Measurements from ENCODE around the gene JUNB.
A peak's percentile ranks its signal among the peaks of the same experiment; 100 is the strongest.
"Not testable (repeated sequence)": the region's sequence is repeated elsewhere in the genome, so short reads cannot be mapped to it uniquely, and the experiment has no call there.

Gene JUNB

DNA sequence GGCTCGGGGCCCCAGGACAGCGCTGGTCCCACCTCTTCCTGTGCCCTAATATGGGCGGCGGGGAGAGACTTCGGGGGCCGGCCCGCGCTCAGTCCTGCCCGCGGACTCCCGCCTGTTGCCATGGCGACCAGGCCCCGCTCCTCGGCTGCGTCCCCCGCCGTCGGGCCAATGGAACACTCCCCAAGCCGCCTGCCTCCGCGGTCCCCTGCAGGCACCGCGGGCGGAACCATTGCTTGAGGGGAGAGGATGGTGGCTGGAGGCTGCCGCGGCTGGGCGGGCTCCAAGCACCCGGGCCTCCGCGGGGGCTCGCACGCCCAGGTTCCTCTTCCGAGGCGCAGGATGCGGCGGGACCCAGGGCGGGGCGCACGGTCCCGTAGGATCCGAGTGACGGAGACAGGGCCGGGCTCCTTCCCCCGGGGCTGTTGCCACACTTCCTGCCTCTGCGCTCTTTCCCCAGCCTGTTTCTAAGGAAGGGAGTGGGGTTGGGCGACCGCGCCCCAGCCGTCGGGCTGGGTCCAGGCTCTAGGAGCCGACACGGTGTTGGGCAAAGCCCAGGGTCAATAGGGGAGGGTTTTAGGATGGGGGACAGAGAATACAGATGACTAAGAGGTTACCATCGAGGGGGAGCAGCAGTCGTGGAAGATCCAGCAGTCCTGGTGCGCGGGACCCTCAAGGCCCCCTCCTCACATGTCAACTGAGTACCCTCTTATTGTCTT is 1.2 kb upstream of the JUNB start:
- peak; percentile 49 to 53 for ATAC-seq (replicated peaks)

GRCh38 chr19:12790628-12791344 is 500 bp upstream of the JUNB start:
- Mint-ChIP-seq H3K4me3 (peak overlapping the region; percentile 96 to 100), H3K36me3 (peaks cover 19 to 20% of the 10 kb centered on the region in 2 donors), H3K9me3 (no peaks in the 10 kb centered on the region), H3K27me3 (no peaks in the 10 kb centered on the region), H3K4me1 (peaks cover 35 to 52% of the 10 kb centered on the region in 2 donors), H3K27ac (peak overlapping the region; percentile 100)
- DNase-seq (no peak), ATAC-seq (replicated peaks) (no peak)

More for the DNA sequence above, 1.2 kb upstream of the JUNB start:
- Mint-ChIP-seq H3K4me1 (peaks cover 33 to 48% of the 10 kb centered on the region in 2 donors), H3K36me3 (peaks cover 19 to 20% of the 10 kb centered on the region in 2 donors), H3K4me3 (peak overlapping the region; percentile 96 to 100), H3K9me3 (no peaks in the 10 kb centered on the region), H3K27me3 (no peaks in the 10 kb centered on the region), H3K27ac (peak overlapping the region; percentile 100)
- DNase-seq: peak; percentile 99

GRCh38 chr19:12792051-12792852 is 966 bp downstream of the JUNB start:
- H3K27ac Mint-ChIP-seq: peak overlapping the region; percentile 100
- DNase-seq (peak; percentile 82), ATAC-seq (replicated peaks) (peak; percentile 1 to 2)
- no peaks in the 10 kb centered on the region for H3K9me3 Mint-ChIP-seq
- peaks cover 43 to 61% of the 10 kb centered on the region in 2 donors for H3K4me1 Mint-ChIP-seq
- H3K27me3 Mint-ChIP-seq: no peaks in the 10 kb centered on the region
- H3K36me3 Mint-ChIP-seq: peaks cover 19 to 20% of the 10 kb centered on the region in 2 donors
- H3K4me3 Mint-ChIP-seq: peak overlapping the region; percentile 96 to 100

GRCh38 chr19:12792853-12793289 is 1.6 kb downstream of the JUNB start:
- Mint-ChIP-seq H3K27ac (peak overlapping the region; percentile 100), H3K4me3 (peak overlapping the region; percentile 96 to 100), H3K4me1 (peaks cover 43 to 61% of the 10 kb centered on the region in 2 donors), H3K27me3 (no peaks in the 10 kb centered on the region), H3K36me3 (peaks cover 19 to 20% of the 10 kb centered on the region in 2 donors), H3K9me3 (no peaks in the 10 kb centered on the region)
- ATAC-seq (replicated peaks) (no peak), DNase-seq (no peak)

DNA sequence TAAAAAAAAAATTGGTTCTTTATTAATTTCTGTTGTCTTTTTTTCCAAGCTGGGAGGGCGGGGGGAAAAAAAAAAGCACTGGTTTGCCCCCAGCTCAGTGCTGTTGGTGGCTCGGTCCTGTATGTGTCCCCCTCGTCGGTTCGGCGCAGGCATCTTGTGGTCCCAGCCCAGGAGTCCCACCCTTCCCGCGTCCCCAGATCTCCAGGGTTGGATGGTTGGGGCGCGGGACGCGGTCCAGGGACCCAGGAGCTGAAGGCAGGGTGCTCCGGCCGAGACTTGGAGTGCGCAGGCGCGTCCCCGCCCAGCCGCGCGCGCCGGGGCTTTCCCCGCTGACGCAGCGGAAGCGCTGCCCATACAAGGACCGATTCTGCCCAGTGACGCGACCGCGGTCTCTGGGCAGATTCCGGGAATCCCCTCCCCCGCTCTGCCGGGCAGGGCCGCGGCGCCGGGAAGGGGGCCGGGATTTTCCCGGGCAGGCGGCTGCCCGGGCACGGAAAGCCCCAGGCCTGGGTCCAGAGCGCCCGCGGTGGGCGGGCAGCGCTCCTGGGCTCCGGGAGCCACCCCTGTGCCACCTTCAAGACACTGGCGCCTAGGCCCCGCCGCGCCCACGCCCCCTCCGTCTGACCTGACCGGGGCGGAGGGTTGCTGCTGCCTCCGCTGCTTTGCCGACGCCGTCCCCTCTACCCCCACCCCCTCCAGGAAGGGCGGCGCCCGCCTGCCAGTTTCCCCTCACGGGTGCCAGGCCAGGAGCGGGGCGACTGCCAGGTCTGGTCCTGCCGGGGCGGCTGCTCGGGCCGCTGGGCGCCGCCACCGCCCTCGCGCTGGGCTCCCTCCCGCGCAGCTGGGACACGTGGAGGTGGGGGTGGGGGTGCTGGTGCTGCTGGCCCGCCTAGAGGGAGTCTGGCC is 2.3 kb downstream of the JUNB start:
- Mint-ChIP-seq H3K27me3 (no peaks in the 10 kb centered on the region), H3K4me3 (peak overlapping the region; percentile 96 to 100), H3K36me3 (peaks cover 19 to 20% of the 10 kb centered on the region in 2 donors), H3K4me1 (peaks cover 40 to 55% of the 10 kb centered on the region in 2 donors), H3K27ac (peak overlapping the region; percentile 100), H3K9me3 (no peaks in the 10 kb centered on the region)
- ATAC-seq (replicated peaks) (peak; percentile 33 to 44), DNase-seq (peak; percentile 95)

DNA sequence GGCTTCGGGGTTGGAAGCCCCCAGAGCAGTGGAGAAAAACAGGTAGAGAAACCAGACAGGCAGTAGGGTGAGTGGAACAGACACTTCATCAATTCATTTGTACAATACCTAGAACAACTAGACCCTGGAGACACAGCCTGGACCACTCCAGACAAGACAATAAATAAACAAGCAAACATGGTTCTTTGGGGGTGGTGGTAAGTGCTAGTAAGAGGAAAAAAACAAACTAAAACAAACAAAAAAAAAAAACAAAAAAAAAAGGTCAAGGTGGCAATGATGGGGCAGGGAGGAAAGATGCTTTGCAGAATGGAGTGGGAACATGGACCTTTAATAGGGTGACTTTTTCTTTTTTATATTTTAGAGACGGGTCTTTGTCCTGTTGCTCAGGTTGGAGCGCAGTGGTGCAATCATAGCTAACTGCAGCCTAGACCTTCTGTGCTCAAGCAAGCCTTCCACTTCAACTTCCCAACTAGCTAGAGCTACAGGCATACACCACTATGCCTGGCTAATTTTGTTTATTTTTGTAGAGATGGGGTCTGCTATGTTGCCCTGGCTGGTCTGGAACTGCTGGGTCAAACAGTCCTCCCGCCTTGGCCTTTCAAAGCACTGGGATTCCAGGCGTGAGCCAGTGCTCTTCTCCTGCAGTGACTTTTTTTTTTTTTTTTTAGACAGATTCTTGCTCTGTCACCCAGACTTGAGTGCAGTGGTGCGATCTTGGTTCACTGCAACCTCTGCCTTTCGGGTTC is 3.1 kb downstream of the JUNB start:
- DNase-seq: no peak
- H3K27me3 Mint-ChIP-seq: no peaks in the 10 kb centered on the region
- H3K27ac Mint-ChIP-seq: peak overlapping the region; percentile 100
- ATAC-seq (replicated peaks): no peak
- H3K4me3 Mint-ChIP-seq: peak overlapping the region; percentile 82 to 100
- no peaks in the 10 kb centered on the region for H3K9me3 Mint-ChIP-seq
- peaks cover 19 to 20% of the 10 kb centered on the region in 2 donors for H3K36me3 Mint-ChIP-seq
- peaks cover 33 to 47% of the 10 kb centered on the region in 2 donors for H3K4me1 Mint-ChIP-seq

- no peaks in the 10 kb centered on the region for H3K9me3 Mint-ChIP-seq
- H3K27me3 Mint-ChIP-seq: no peaks in the 10 kb centered on the region
- H3K27ac Mint-ChIP-seq: peak overlapping the region; percentile 14
- peaks cover 35 to 47% of the 10 kb centered on the region in 2 donors for H3K4me1 Mint-ChIP-seq
- H3K36me3 Mint-ChIP-seq: peaks cover 19 to 20% of the 10 kb centered on the region in 2 donors
- DNase-seq (no peak), ATAC-seq (replicated peaks) (no peak)
- no peak overlapping the region for H3K4me3 Mint-ChIP-seq
Observed at GRCh38 chr19:12794971-12795381, 3.7 kb downstream of the JUNB start.

GRCh38 chr19:12796146-12797071 is 5.1 kb downstream of the JUNB start:
- Mint-ChIP-seq H3K36me3 (peaks cover 16 to 17% of the 10 kb centered on the region in 2 donors), H3K9me3 (no peaks in the 10 kb centered on the region), H3K27ac (peak overlapping the region; percentile 68), H3K4me1 (peaks cover 30 to 42% of the 10 kb centered on the region in 2 donors), H3K4me3 (peak overlapping the region; percentile 79 to 81), H3K27me3 (no peaks in the 10 kb centered on the region)
- peak; percentile 56 for DNase-seq
- no peak for ATAC-seq (replicated peaks)

DNA sequence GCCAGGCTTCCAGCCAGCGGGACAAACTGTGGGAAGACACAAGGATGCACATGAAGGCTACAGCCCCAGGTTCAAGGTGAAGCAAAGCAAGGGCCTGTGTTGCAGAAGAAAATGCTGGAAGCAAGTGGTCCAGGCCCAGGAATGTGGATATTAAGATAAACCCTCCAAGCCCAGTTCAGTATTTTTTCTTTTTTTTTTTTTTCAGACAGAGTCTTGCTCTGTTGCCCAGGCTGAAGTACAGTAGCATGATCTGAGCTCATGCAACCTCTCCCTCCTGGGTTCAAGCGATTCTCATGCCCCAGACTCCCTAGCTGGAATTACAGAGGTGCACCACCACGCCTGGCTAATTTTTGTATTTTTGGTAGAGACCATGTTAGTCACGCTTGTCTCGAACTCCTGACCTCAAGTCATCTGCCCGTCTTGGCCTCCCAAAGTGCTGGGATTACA is 5.9 kb downstream of the JUNB start:
- no peak for DNase-seq
- no peak overlapping the region for H3K4me3 Mint-ChIP-seq
- peaks cover 29 to 40% of the 10 kb centered on the region in 2 donors for H3K4me1 Mint-ChIP-seq
- H3K9me3 Mint-ChIP-seq: no peaks in the 10 kb centered on the region
- H3K27me3 Mint-ChIP-seq: peaks cover 0 to 1% of the 10 kb centered on the region in 2 donors
- H3K36me3 Mint-ChIP-seq: peaks cover 11 to 12% of the 10 kb centered on the region in 2 donors
- H3K27ac Mint-ChIP-seq: no peak overlapping the region
- no peak for ATAC-seq (replicated peaks)

GRCh38 chr19:12797607-12798006 is 6.3 kb downstream of the JUNB start:
- H3K9me3 Mint-ChIP-seq; ATAC-seq (replicated peaks); H3K36me3 Mint-ChIP-seq; H3K27ac Mint-ChIP-seq; H3K27me3 Mint-ChIP-seq; DNase-seq: not testable (repeated sequence)
- H3K4me1 Mint-ChIP-seq: peaks cover 33 to 45% of the 10 kb centered on the region in 2 donors
- H3K4me3 Mint-ChIP-seq: peak overlapping the region in 1 of 2 donors; percentile 14

- Mint-ChIP-seq H3K9me3 (no peaks in the 10 kb centered on the region), H3K36me3 (no peaks in the 10 kb centered on the region), H3K4me3 (no peak overlapping the region), H3K4me1 (peaks cover 26 to 32% of the 10 kb centered on the region in 2 donors), H3K27ac (no peak overlapping the region), H3K27me3 (peaks cover 0 to 7% of the 10 kb centered on the region in 2 donors)
- DNase-seq: no peak
- no peak for ATAC-seq (replicated peaks)
Observed at GRCh38 chr19:12799742-12800465, 8.6 kb downstream of the JUNB start.

All from stimulated activated naive B cell treated with anti-CD40 and anti-IgM and Interleukin-4, amounts not matched to agents 10 μg/mL and 1 μg/mL and 100 μg/mL, for 72 hours (primary cell).